Measurements from ENCODE around the gene TNFRSF4. TPM values are rescaled to one million over a fixed set of nuclear protein-coding genes. Genes with fewer than 3 reads are reported as not detected.

The TNFRSF4 gene
- total RNA-seq, 4 donors from 2014 or later = 0.69 to 1.4 TPM; not detected in 2

DNA sequence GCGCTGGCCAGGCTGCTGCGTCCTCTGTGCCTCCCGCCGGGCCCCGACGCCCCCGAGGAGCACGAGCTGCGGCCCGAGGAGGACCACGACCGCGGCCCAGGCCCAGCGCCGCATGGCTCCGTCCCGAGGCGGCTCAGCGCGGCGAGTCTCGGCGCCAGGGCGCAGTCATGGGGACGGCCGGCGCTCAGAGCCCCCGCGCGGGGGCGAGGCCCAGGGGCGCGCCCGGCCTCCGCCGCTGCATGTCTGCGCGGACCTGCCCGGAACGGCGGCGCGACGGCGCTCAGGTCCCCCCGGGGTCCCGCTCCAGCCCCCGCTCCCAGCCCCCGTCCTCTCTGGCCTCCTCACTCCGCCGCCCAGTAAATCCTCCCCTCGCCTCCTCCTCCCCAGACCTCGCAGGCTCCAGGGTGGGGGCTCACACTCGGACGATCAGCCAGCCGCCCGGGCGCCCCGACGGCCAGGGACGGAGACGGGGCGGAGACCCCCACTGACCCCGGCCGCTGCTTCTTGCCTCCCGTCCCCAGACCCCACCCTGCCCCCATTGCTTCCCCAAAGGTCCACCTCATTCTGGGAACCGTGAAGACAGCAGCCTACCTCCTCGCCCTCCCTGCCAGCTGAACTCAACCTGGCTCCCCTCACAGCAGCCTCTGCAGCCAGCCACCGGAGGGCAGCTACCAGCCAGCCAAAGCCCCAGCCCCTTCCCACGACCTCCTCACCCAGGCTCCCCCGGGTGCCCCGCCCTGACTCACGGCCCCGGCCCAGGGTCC lies 32.8 kb upstream of the TNFRSF4 start, which contains the start of gene C1QTNF12:
C1QTNF12 (minus strand) TSS at position 146 of the 764 bp plus-strand sequence; CDS start at position 114, 32 bp downstream.
- no peak for DNase-seq (ENCODE audit: low spot score in 2 of 2)
- 11 to 14% methylated on average over 21 to 24 of the region's 74 CpGs for WGBS, 2 donors
- TF ChIP-seq POLR2A (IDR thresholded peaks at IDR 0.05) = no peak
- TF ChIP-seq, protein P1, sequence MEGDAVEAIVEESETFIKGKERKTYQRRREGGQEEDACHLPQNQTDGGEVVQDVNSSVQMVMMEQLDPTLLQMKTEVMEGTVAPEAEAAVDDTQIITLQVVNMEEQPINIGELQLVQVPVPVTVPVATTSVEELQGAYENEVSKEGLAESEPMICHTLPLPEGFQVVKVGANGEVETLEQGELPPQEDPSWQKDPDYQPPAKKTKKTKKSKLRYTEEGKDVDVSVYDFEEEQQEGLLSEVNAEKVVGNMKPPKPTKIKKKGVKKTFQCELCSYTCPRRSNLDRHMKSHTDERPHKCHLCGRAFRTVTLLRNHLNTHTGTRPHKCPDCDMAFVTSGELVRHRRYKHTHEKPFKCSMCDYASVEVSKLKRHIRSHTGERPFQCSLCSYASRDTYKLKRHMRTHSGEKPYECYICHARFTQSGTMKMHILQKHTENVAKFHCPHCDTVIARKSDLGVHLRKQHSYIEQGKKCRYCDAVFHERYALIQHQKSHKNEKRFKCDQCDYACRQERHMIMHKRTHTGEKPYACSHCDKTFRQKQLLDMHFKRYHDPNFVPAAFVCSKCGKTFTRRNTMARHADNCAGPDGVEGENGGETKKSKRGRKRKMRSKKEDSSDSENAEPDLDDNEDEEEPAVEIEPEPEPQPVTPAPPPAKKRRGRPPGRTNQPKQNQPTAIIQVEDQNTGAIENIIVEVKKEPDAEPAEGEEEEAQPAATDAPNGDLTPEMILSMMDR (IDR thresholded peaks at IDR 0.05) = no peak
- no peak within 1 kb of the TSS for H3K4me3 ChIP-seq (ENCODE audit: low read depth, poor library complexity, severe bottlenecking)
- intact Hi-C loops (cut with DNase I; ENCODE audit: low total_unique reads) = no loop called here

DNA sequence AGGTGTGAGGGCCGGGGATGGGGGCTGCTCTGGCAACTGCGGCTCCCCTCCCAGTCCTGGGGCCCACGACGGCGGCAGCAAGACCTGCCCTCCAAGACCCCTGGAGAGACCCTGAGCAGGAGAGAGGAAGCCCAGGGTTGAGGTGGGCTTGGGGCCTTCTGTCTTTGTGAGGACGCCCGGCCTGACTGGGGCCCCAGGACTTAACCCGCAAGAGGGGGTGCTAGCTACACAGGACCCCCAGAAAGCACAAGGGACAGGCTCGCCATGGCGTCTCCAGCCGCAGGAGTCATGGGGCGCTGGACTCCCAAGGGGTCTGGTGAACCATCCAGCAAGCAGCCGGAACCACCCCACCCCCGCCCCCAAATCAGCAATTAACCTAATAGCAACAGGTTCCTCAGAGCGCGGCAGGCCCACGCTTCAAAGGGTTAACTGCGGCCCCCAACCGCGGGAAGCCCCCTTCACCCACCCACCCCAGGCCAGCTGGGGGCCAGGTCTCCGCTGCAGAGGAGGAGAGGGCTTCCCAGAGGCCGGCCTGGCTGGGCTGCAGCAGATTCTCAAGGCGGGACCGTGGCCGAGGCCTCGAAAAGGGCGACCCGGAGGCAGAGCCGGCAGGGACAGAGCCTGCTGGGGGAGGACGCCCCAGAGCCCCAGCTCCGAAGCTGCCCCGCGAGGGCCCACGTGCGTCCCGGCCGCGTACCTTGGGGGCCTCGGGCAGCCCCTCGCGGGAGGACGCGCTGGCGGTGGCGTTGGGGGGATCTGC lies 32.0 kb upstream of the TNFRSF4 start:
- 52 to 55% methylated on average over 12 to 24 of the region's 45 CpGs for WGBS, 2 donors
- TF ChIP-seq POLR2A (IDR thresholded peaks at IDR 0.05) = no peak
- TF ChIP-seq, protein P1 (IDR thresholded peaks at IDR 0.05) = no peak
- intact Hi-C loops (cut with DNase I; ENCODE audit: low total_unique reads) = no loop called here
- no peak for DNase-seq (ENCODE audit: low spot score in 2 of 2)
- no peak overlapping the region for H3K4me3 ChIP-seq (ENCODE audit: low read depth, poor library complexity, severe bottlenecking)

DNA sequence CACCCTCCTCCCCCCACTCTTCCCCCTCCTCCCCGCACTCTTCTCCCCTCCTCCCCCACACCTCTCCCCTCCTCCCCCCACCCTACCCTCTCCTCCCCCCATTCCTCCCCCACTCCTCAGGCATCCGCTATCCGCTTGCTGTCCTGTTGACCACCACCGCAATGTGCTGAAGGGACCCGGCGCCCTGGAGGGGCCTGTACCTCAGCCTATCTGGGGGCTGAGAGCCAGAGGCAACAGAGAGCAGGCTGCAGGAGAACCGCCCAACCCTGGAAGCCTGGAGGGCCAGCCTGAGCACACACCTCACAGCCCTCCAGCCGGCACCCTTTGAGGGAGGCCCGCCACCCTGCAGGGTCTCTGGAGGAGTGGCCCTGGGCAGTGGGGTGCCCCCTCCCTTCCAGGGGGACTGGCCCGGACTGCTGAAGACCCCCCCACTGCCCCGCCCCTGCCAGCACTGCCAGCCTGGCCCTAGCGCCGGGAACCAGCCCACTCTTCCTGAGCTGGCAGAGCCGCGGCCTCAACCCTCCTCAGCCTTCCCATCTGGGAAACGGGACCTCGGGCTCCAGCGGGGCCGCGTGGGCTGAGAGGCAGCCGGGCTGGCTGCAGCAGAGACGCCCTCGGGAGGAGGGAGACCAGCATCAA lies 31.3 kb upstream of the TNFRSF4 start:
- no peak overlapping the region for H3K4me3 ChIP-seq (ENCODE audit: low read depth, poor library complexity, severe bottlenecking)
- no peak for DNase-seq (ENCODE audit: low spot score in 2 of 2)
- TF ChIP-seq, protein P1 (IDR thresholded peaks at IDR 0.05) = no peak
- TF ChIP-seq POLR2A (IDR thresholded peaks at IDR 0.05) = no peak
- 60 to 70% methylated on average over 8 to 13 of the region's 23 CpGs for WGBS, 2 donors
- intact Hi-C loops (cut with DNase I; ENCODE audit: low total_unique reads) = no loop called here

DNA sequence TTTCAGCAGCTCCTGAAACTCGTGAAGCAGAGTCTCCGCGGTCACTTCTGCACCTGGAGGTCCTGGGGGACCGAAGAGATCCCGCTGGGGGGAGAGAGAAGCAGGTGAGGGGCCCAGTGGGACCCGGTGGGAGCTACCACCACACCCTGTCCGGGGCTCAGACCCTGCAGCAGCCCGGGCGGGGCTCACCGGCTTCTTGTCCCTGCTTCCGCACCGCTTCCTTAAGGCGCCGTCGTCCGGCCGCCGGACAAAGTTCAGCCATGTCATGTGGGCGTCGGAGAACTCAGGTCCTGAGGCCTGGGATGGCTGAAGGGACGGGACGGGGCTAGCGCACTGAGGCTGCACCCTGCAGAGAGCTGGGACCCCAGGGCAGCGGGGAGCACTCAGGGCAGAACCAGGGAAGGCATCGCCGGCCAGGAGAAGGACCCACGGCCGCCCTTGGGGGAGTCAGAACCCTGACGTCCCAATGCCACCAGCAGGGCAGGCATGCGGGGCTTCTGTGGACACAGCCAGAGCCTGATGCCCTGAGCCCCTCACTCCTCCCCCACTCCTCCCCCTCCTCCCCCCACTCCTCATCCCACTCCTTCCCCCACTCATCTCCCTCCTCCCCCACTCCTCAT lies 30.3 kb upstream of the TNFRSF4 start:
- DNase-seq (ENCODE audit: low spot score in 2 of 2) = no peak
- TF ChIP-seq POLR2A (IDR thresholded peaks at IDR 0.05) = no peak
- TF ChIP-seq, protein P1 (IDR thresholded peaks at IDR 0.05) = no peak
- no peak overlapping the region for H3K4me3 ChIP-seq (ENCODE audit: low read depth, poor library complexity, severe bottlenecking)
- 70 to 87% methylated on average over 26 to 29 of the region's 30 CpGs for WGBS, 2 donors
- intact Hi-C loops (cut with DNase I; ENCODE audit: low total_unique reads) = no loop called here

DNA sequence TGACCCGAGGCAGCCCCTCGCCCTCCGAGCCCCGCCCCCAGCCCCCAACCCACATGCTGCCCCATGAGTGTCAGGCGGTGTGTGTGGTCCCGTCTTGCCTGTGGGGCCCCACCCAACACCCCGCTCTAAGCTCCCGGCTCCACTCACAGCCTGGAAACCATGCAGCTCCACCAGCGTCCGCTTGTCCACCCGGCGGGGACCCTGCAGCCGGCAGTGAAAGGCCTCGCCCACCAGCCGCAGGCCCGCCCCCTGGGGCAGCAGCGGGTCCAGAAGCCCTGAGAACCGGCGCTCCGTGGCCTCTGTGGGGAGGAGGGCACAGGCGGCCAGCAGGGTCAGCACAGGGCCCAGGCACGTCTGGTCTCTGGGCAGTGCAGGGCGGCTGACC lies 29.8 kb upstream of the TNFRSF4 start:
- DNase-seq (ENCODE audit: low spot score in 2 of 2) = no peak
- H3K4me3 ChIP-seq (ENCODE audit: low read depth, poor library complexity, severe bottlenecking) = no peak overlapping the region
- no peak for TF ChIP-seq POLR2A (IDR thresholded peaks at IDR 0.05)
- TF ChIP-seq, protein P1 (IDR thresholded peaks at IDR 0.05) = no peak
- intact Hi-C loops (cut with DNase I; ENCODE audit: low total_unique reads) = no loop called here
- WGBS, 2 donors = 55 to 60% methylated on average over 3 to 23 of the region's 23 CpGs

Data from lower leg skin (tissue), 4 donors.